Tibial nerve (tissue), 4 donors: ENCODE measurements around the gene CCM2L. TPM values are rescaled to one million over a fixed set of nuclear protein-coding genes. Genes with fewer than 3 reads are reported as not detected.

ENCODE experiments used
- DNase-seq, 2 donors: peaks; one replicate each; pipeline ENCODE4 v3.0.0-alpha.2; 2019; ENCODE audit warnings: low spot score in 2 of 2
- H3K27ac ChIP-seq, 4 donors: fragments of 200-600 bp; sonication (generic) in 3 of 4; one replicate each; pipeline ENCODE4 v1.5.1; 2017 to 2019; ENCODE audit warnings: mild to moderate bottlenecking in 1 of 4
- H3K27me3 ChIP-seq, 2 donors: fragments of 200-600 bp; sonication (generic) in 1 of 2; one replicate each; pipeline versions ENCODE4 v1.5.1 to v1.6.0; 2017 to 2019
- H3K36me3 ChIP-seq, 3 donors: fragments of 200-600 bp; sonication (generic); one replicate each; pipeline ENCODE4 v1.5.1; 2018 to 2019
- H3K4me1 ChIP-seq, 4 donors: fragments of 200-600 bp; sonication (generic) in 3 of 4; one replicate each; pipeline ENCODE4 v1.5.1; 2017 to 2019
- H3K4me3 ChIP-seq, 4 donors: fragments of 200-600 bp; sonication (generic) in 3 of 4; one replicate each; pipeline ENCODE4 v1.5.1; 2017 to 2019; ENCODE audit warnings: mild to moderate bottlenecking in 1 of 4, moderate library complexity in 1 of 4
- H3K9me3 ChIP-seq, 4 donors: fragments of 200-600 bp; sonication (generic) in 3 of 4; one replicate each; pipeline ENCODE4 v1.5.1; 2017 to 2019
- CTCF ChIP-seq, 5 experiments: fragments of 200-600 bp in 3 of 5; fragments of 450-650 bp in 2 of 5; sonication (generic) in 3 of 5; IDR thresholded peaks; one replicate each; pipeline ENCODE4 v1.5.1; 2016 to 2019; ENCODE audit warnings: antibody characterized with exemption in 5 of 5, mild to moderate bottlenecking in 3 of 5, moderate library complexity in 2 of 5
- EP300 ChIP-seq, 2 donors: sonication (generic); formaldehyde crosslinking; IDR thresholded peaks; one replicate each; pipeline ENCODE4 v1.6.1; 2017; ENCODE audit warnings: antibody characterized with exemption in 2 of 2, mild to moderate bottlenecking in 1 of 2
- POLR2A ChIP-seq, 2 donors: fragments of 450-650 bp; IDR thresholded peaks; one replicate each; pipeline ENCODE4 v1.6.1; 2017; ENCODE audit warnings: antibody characterized with exemption in 2 of 2, mild to moderate bottlenecking in 2 of 2, moderate library complexity in 2 of 2
- WGBS, 2 donors: methylation state at CpG; one replicate each; pipeline ENCODE4 v1.1.5; 2018; 5-methylcytosine and 5-hydroxymethylcytosine counted together
- total RNA-seq, 4 donors: library from RNA; depleted of rRNA; stranded (reverse); fragments of >200 nt; gene quantifications; one replicate each; pipeline ENCODE4 v1.1.0, GENCODE V29; 2016

The CCM2L gene
- total RNA-seq, 4 donors from 2014 or later, result 5.4 to 14.2 (median 13.6) TPM

- no peaks in the 10 kb centered on the region for H3K36me3 ChIP-seq
- H3K4me1 ChIP-seq, result peaks cover 0 to 4% (median 0%) of the 10 kb centered on the region in 4 donors
- 70 to 74% methylated on average over 8 of the region's 8 CpGs for WGBS, 2 donors
- TF ChIP-seq EP300 (IDR thresholded peaks at IDR 0.05), result no peak
- TF ChIP-seq POLR2A (IDR thresholded peaks at IDR 0.05), result no peak
- no peak for TF ChIP-seq CTCF (IDR thresholded peaks at IDR 0.05)
- DNase-seq, result no peak
- no peak overlapping the region for H3K4me3 ChIP-seq
- no peak overlapping the region for H3K27ac ChIP-seq
- no peaks in the 10 kb centered on the region for H3K9me3 ChIP-seq
- peaks cover 0 to 52% of the 10 kb centered on the region in 2 donors for H3K27me3 ChIP-seq
Observed at GRCh38 chr20:32057656-32058184, 47.5 kb downstream of the CCM2L start.

GRCh38 chr20:32059189-32059588 lies 49.0 kb downstream of the CCM2L start:
- H3K27me3 ChIP-seq, result peaks cover 0 to 39% of the 10 kb centered on the region in 2 donors
- WGBS, 2 donors, result 91 to 97% methylated on average over 1 of the region's 1 CpG
- H3K4me3 ChIP-seq, result no peak overlapping the region
- H3K4me1 ChIP-seq, result no peaks in the 10 kb centered on the region
- DNase-seq, result no peak
- TF ChIP-seq EP300 (IDR thresholded peaks at IDR 0.05) (no peak), CTCF (IDR thresholded peaks at IDR 0.05) (no peak), POLR2A (IDR thresholded peaks at IDR 0.05) (no peak)
- H3K27ac ChIP-seq, result no peak overlapping the region
- no peaks in the 10 kb centered on the region for H3K36me3 ChIP-seq
- H3K9me3 ChIP-seq, result no peaks in the 10 kb centered on the region

GRCh38 chr20:32062776-32063170 lies 52.5 kb downstream of the CCM2L start:
- 49 to 59% methylated on average over 4 of the region's 4 CpGs for WGBS, 2 donors
- no peaks in the 10 kb centered on the region for H3K4me1 ChIP-seq
- H3K4me3 ChIP-seq, result no peak overlapping the region
- TF ChIP-seq CTCF (IDR thresholded peaks at IDR 0.05) (no peak), EP300 (IDR thresholded peaks at IDR 0.05) (peak in 1 of 2 donors; percentile 43)
- peaks cover 0 to 20% of the 10 kb centered on the region in 2 donors for H3K27me3 ChIP-seq
- peak in 1 of 2 donors; percentile 26 for DNase-seq
- no peaks in the 10 kb centered on the region for H3K36me3 ChIP-seq
- no peak overlapping the region for H3K27ac ChIP-seq
- H3K9me3 ChIP-seq, result no peaks in the 10 kb centered on the region

- Histone ChIP-seq H3K4me3 (no peak overlapping the region), H3K27me3 (peaks cover 0 to 20% of the 10 kb centered on the region in 2 donors), H3K4me1 (no peaks in the 10 kb centered on the region), H3K9me3 (no peaks in the 10 kb centered on the region), H3K36me3 (no peaks in the 10 kb centered on the region), H3K27ac (no peak overlapping the region)
- no peak for DNase-seq
- TF ChIP-seq CTCF (IDR thresholded peaks at IDR 0.05) (no peak), POLR2A (IDR thresholded peaks at IDR 0.05) (no peak), EP300 (IDR thresholded peaks at IDR 0.05) (no peak)
- 67 to 84% methylated on average over 4 of the region's 4 CpGs for WGBS, 2 donors
Observed at GRCh38 chr20:32063695-32064094, 53.5 kb downstream of the CCM2L start.

GRCh38 chr20:32064667-32065066 lies 54.4 kb downstream of the CCM2L start:
- no peaks in the 10 kb centered on the region for H3K36me3 ChIP-seq
- no peaks in the 10 kb centered on the region for H3K4me1 ChIP-seq
- no peaks in the 10 kb centered on the region for H3K9me3 ChIP-seq
- H3K4me3 ChIP-seq, result no peak overlapping the region
- DNase-seq, result no peak
- H3K27me3 ChIP-seq, result peaks cover 0 to 15% of the 10 kb centered on the region in 2 donors
- 62 to 74% methylated on average over 7 of the region's 7 CpGs for WGBS, 2 donors
- H3K27ac ChIP-seq, result no peak overlapping the region
- TF ChIP-seq CTCF (IDR thresholded peaks at IDR 0.05), result no peak
- no peak for TF ChIP-seq EP300 (IDR thresholded peaks at IDR 0.05)
- TF ChIP-seq POLR2A (IDR thresholded peaks at IDR 0.05), result no peak
